ENCODE measurements around the gene EFHC1. TPM values are rescaled to one million over a fixed set of nuclear protein-coding genes. Genes with fewer than 3 reads are reported as not detected.

EFHC1 gene
- total RNA-seq, 1 donor from 2014 or later: 6.6 TPM

DNA sequence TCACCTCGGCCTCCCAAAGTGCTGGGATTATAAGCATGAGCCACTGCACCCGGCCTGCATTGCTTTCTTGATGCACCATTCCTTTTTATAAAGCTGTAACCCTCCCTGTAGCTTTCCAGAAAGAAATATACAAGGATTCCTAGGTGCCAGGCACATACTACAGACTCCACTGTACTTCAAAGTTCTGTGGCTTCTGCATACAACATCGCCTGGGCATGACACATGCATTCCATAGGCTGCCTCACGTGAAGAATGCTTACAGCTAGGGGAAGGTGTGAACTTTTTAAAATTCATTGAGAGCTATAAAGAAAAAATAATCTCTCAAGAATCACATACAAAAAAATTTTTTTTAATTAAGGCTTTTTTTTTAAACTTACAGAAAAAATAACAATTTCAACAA lies 106.5 kb downstream of the EFHC1 start:
- no peak overlapping the region for H3K4me3 ChIP-seq (ENCODE audit: low read depth, low read length)
- DNase-seq (ENCODE audit: low read depth) (peak; percentile 44), FAIRE-seq (no peak)
- TF ChIP-seq, protein P1, sequence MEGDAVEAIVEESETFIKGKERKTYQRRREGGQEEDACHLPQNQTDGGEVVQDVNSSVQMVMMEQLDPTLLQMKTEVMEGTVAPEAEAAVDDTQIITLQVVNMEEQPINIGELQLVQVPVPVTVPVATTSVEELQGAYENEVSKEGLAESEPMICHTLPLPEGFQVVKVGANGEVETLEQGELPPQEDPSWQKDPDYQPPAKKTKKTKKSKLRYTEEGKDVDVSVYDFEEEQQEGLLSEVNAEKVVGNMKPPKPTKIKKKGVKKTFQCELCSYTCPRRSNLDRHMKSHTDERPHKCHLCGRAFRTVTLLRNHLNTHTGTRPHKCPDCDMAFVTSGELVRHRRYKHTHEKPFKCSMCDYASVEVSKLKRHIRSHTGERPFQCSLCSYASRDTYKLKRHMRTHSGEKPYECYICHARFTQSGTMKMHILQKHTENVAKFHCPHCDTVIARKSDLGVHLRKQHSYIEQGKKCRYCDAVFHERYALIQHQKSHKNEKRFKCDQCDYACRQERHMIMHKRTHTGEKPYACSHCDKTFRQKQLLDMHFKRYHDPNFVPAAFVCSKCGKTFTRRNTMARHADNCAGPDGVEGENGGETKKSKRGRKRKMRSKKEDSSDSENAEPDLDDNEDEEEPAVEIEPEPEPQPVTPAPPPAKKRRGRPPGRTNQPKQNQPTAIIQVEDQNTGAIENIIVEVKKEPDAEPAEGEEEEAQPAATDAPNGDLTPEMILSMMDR (IDR thresholded peaks at IDR 0.05; ENCODE audit: insufficient read depth, low read length, severe bottlenecking): no peak
- H3K36me3 ChIP-seq (ENCODE audit: control insufficient read depth, insufficient read depth, low read length): no peaks in the 10 kb centered on the region
- no peaks in the 10 kb centered on the region for H3K27me3 ChIP-seq (ENCODE audit: control insufficient read depth, insufficient read depth, low read length)

DNA sequence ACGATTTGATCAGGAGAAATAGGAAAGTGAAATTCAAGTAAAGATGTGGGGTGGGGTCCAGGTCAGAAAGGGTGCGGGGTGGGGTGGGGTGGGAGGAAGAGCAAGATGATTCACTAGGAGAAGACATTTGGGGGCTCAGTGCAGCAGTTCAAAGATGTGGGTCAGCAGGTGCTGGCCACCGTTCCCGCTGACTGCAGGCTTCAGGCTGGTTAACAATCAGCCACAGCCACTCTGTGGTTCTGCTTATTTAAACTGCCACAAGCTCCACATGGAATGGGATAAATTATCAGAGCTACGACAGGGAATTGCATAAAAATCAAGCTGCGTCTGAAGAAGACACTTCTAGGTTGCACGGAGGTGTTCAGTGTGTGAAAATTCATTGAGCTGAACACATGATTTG lies 107.3 kb downstream of the EFHC1 start:
- H3K27me3 ChIP-seq (ENCODE audit: control insufficient read depth, insufficient read depth, low read length): no peaks in the 10 kb centered on the region
- no peak overlapping the region for H3K4me3 ChIP-seq (ENCODE audit: low read depth, low read length)
- no peak for DNase-seq (ENCODE audit: low read depth)
- H3K36me3 ChIP-seq (ENCODE audit: control insufficient read depth, insufficient read depth, low read length): no peaks in the 10 kb centered on the region
- TF ChIP-seq, protein P1 (IDR thresholded peaks at IDR 0.05; ENCODE audit: insufficient read depth, low read length, severe bottlenecking): no peak
- FAIRE-seq: no peak

DNA sequence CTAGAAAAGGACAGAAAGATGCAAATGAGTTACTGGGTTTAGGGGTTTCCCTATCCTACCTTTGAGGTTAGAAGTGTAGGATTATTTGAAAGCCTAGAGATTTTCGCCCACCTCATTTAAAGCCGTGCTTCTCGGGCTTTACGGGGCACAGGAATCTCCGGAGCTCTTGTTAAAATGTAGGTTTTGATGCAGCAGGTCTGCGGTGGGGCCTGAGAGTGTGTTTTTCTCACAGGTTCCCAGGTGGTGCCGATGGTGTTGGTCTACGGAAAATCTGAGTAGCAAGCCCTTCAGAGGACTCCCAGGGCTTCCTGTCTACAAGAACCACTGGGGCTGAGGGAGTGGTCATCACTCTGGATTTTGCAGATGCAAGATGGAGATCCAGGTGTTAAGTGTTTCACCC lies 109.2 kb downstream of the EFHC1 start:
- no peak for FAIRE-seq
- Histone ChIP-seq H3K36me3 (ENCODE audit: control insufficient read depth, insufficient read depth, low read length) (no peaks in the 10 kb centered on the region), H3K27me3 (ENCODE audit: control insufficient read depth, insufficient read depth, low read length) (no peaks in the 10 kb centered on the region), H3K4me3 (ENCODE audit: low read depth, low read length) (no peak overlapping the region)
- no peak for DNase-seq (ENCODE audit: low read depth)
- TF ChIP-seq, protein P1 (IDR thresholded peaks at IDR 0.05; ENCODE audit: insufficient read depth, low read length, severe bottlenecking): no peak

DNA sequence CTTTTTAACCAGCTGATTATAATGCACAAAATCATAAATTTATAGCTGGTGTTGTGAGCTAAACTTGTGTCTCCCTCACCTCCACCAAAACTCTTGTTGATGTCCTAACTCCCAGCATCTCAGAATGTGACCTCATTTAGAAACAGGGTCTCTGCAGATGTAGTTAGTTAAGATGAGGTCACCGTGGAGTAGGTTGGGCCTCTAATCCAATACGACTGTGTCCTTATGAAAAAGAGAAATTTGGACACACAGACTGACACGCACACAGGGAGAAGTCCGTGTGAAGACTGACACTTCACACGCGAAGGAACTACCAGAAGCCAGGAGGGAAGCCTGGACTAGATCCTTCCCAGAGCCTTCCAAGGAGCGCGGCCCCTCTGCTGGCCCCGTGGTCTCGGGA lies 110.2 kb downstream of the EFHC1 start:
- TF ChIP-seq, protein P1 (IDR thresholded peaks at IDR 0.05; ENCODE audit: insufficient read depth, low read length, severe bottlenecking): no peak
- DNase-seq (ENCODE audit: low read depth): no peak
- no peaks in the 10 kb centered on the region for H3K27me3 ChIP-seq (ENCODE audit: control insufficient read depth, insufficient read depth, low read length)
- peaks cover 1% of the 10 kb centered on the region for H3K36me3 ChIP-seq (ENCODE audit: control insufficient read depth, insufficient read depth, low read length)
- no peak for FAIRE-seq
- no peak overlapping the region for H3K4me3 ChIP-seq (ENCODE audit: low read depth, low read length)

DNA sequence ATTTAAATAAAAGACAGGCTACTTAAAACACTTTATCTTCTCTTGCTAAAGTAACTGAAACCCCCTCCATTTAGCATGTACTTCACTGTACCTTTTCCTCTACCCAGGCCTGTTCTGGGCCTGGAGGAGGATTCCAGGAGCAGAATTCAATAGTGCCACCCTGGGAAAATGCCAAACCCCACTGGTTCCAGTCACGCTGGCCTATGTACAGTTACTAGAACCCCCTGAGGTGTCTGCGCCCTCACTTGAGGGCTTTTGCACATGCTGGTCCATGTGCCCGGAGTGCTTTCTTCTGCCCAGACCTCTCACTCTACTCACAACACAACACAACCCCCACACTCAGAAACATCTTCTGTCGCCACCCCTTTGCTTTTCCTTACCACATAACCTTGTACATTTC lies 111.3 kb downstream of the EFHC1 start:
- FAIRE-seq: no peak

DNA sequence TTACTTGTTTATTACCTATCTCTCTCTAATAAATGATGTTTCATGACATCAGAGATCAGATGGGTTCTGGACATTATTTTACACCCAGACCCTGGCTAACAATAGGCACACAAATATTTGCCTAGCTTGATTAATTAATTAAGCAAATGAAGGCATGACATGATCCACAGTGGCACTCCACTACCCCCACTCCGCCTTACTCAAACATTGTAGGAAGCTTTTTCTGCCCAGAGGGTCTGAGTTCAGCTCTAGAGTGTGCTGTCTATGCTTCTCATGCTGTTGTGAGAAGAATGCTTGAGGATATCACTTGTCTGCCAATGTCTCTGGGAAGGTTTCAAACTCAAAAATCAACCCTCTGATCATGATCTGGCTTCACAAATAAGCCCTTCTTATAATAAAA lies 111.7 kb downstream of the EFHC1 start:
- H3K4me3 ChIP-seq (ENCODE audit: low read depth, low read length): no peak overlapping the region
- TF ChIP-seq, protein P1 (IDR thresholded peaks at IDR 0.05; ENCODE audit: insufficient read depth, low read length, severe bottlenecking): no peak
- DNase-seq (ENCODE audit: low read depth): no peak
- FAIRE-seq: no peak
- no peaks in the 10 kb centered on the region for H3K27me3 ChIP-seq (ENCODE audit: control insufficient read depth, insufficient read depth, low read length)
- peaks cover 1% of the 10 kb centered on the region for H3K36me3 ChIP-seq (ENCODE audit: control insufficient read depth, insufficient read depth, low read length)

More for the DNA sequence above, 111.3 kb downstream of the EFHC1 start:
- Histone ChIP-seq H3K36me3 (ENCODE audit: control insufficient read depth, insufficient read depth, low read length) (peaks cover 1% of the 10 kb centered on the region), H3K4me3 (ENCODE audit: low read depth, low read length) (no peak overlapping the region), H3K27me3 (ENCODE audit: control insufficient read depth, insufficient read depth, low read length) (no peaks in the 10 kb centered on the region)
- DNase-seq (ENCODE audit: low read depth): no peak
- TF ChIP-seq, protein P1 (IDR thresholded peaks at IDR 0.05; ENCODE audit: insufficient read depth, low read length, severe bottlenecking): no peak
